Eye (tissue), 1 donor: ENCODE data around the gene KMT5C.

ENCODE experiments used
- DNase-seq: peaks from one replicate; pipeline ENCODE4 v3.0.0-alpha.2; 2015

The KMT5C gene

DNA sequence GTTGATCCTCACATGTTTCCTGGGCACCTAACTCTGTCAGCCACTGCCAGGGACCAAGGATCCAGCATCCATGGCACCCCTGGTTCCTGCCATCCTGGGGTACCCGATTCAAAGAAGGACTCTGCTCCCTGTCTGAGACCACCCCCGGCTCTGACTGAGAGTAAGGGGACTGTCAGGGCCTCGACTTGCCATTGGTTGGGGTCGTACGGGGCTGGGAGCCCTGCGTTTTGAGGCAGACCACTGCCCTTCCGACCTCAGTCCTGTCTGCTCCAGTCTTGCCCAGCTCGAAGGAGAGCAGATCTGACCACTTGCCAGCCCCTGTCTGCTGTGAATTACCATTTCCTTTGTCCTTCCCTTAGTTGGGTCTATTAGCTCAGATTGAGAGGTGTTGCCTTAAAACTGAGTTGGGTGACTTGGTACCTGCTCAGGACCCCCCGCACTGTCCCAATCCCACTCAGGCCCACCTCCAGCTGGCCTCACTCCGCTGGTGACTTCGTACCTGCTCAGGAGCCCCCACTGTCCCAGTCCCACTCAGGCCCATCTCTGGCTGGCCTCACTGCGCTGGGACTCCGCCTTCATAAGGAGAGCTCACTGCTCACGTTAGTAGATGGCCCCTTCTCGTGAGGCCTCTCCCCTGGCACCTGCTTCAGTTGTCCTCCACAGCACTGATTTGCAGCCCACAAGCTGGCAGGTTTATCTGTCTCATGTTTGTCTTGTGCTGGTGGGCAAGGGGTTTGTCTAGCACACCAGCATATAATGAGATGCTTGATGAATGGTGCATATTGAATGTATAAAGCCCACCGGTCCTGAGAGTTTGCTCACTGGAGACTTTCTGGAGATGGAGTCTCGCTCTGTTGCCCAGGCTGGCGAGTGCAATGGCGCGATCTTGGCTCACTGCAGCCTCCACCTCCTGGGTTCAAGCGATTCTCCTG is 50.0 kb downstream of the KMT5C start:
- DNase-seq, result no peak

- no peak for DNase-seq
Measured at GRCh38 chr19:55390461-55390880, 50.8 kb downstream of the KMT5C start.

GRCh38 chr19:55391191-55391670 is 51.6 kb downstream of the KMT5C start:
- DNase-seq, result no peak

DNA sequence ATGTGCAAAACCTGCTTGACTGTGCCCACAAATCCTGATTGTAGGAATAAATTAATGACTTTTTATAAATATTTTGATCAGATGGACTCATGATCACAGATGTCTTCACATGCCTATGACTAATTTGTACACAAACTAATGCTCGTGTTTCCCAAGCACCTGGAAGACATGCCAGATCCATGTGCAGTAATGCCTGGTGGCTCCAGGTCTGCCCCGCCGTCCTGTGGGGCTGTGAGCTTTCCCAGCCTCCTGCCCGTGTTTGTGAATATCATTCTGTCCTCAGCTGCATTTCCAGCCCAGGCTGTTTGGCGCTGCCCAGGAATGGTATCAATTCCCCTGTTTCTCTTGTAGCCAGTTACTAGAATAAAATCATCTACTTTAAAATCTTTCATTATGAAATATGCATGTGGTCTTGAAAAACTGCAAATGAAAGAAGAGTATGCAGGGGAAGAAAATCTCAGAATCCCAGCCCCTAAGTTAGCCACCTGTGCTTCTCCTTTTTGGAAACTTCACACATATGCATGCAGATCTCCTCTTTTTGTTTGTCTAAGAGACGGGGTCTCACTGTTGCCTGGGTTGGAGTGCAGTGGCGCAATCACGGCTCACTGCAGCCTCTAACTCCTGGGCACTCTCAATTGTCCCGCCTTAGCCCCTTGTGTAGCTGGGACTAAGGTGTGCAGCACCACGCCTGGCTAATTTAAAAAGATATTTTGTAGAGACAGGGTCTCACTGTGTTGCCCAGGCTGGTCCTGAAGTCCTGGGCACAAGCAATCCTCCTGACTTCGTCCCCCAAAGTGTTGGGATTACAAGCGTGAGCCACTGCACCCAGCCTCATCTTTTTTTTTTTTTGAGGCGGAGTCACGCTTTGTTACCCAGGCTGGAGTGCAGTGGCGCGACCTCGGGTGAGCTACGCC is 52.3 kb downstream of the KMT5C start:
- DNase-seq, result no peak

DNA sequence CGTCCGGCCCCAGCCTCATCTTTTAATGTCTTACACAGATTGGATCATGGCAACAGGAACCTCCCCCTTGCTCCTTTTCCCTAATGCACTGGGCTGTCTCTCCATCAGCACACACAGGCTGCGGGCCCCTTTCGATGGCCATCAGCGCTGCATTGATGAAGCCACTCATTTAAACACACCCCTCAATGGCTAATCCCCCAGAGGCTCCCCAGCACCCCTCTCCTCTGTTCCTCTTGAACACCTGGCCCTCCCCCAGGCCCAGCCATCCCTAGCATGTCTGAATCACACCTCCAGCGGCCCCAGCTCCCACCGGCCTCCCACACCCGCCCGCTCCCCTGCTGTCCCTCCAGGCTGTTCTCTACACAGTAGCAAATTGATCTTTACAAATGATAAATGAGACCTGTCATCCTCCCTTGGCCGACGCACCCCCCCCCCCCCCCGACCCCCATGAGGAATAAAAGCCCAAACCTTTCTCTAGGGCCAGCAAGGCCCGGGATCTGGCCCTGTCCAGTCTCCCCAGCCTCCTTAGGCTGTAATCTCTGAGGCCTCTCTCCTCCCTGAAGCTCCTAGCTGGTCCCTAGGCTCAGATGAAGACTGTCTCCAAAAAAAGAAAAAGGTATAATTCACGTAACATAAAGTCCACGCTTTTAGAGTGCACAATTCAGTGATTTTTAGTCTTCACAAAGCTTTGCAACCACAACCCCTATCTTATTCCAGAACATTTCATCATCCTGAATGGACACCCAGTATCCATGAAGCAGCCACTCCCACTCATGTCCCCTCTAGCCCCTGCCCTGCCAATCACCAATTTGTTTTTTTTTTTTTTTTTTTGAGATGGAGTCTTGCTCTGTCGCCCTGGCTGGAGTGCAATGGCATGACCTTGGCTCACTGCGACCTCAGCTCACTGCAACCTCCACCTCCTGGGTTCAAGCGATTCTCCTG is 53.4 kb downstream of the KMT5C start:
- DNase-seq, result no peak
